Tibial artery (tissue), 4 donors: ENCODE measurements around the gene TRAF3IP3.

Experiments used
- DNase-seq, 2 donors: peaks; one replicate each; pipeline ENCODE4 v3.0.0-alpha.2; 2019
- H3K27ac ChIP-seq, 2 donors: fragments of 200-600 bp; sonication (generic) in 1 of 2; 1 replicate in 1 of 2; 2 replicates in 1 of 2; pipeline ENCODE4 v1.5.1; 2018 to 2019; ENCODE audit warnings: mild to moderate bottlenecking in 1 of 2
- H3K27me3 ChIP-seq, 2 donors: fragments of 200-600 bp; sonication (generic) in 1 of 2; one replicate each; pipeline versions ENCODE4 v1.5.1 to v1.6.0; 2016 to 2019
- H3K36me3 ChIP-seq, 3 donors: fragments of 200-600 bp; sonication (generic) in 2 of 3; one replicate each; pipeline ENCODE4 v1.5.1; 2016 to 2019; ENCODE audit warnings: mild to moderate bottlenecking in 2 of 3
- H3K4me1 ChIP-seq, 4 donors: fragments of 200-600 bp; sonication (generic) in 2 of 4; 1 replicate in 3 of 4; 2 replicates in 1 of 4; pipeline ENCODE4 v1.5.1; 2016 to 2019
- H3K4me3 ChIP-seq, 2 donors: fragments of 200-600 bp; sonication (generic) in 1 of 2; 1 replicate in 1 of 2; 2 replicates in 1 of 2; pipeline ENCODE4 v1.5.1; 2018 to 2019; ENCODE audit warnings: mild to moderate bottlenecking in 2 of 2
- H3K9me3 ChIP-seq, 3 donors: fragments of 200-600 bp; sonication (generic) in 1 of 3; one replicate each; pipeline ENCODE4 v1.5.1; 2016 to 2019
- intact Hi-C: fragments of 100-400 bp; cut with DNase I; formaldehyde crosslinking; loops from one replicate; pipeline ENCODE4 v1.15.0; 2023; ENCODE audit warnings: low total_unique reads
- TF ChIP-seq, protein P1 (sequence below), 2 experiments: fragments of 200-600 bp in 1 of 2; fragments of 450-650 bp in 1 of 2; IDR thresholded peaks; one replicate each; pipeline ENCODE4 v1.5.1; 2017 to 2019; ENCODE audit warnings: antibody characterized with exemption in 2 of 2, mild to moderate bottlenecking in 1 of 2, moderate library complexity in 1 of 2

TRAF3IP3 gene

DNA sequence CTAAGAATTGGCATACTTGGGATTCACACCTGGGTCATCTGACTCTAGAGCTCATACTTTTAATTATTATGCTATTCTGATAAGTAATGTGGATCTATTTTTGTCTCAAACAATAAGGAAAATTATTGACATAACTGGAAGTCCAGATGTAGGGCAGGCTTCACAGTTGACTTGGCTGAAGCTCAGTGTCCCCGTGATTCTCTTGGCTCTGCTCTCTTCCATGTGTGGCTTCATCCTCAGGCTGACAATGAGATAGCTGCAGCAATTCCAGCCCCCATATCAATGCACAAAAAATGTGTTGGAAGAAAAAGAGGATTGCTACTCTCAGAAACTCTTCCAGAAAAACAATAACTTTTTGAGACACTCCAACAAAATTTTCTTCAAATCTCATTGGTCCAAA, 27.4 kb upstream of the TRAF3IP3 start:
- H3K4me1 ChIP-seq: no peaks in the 10 kb centered on the region
- H3K27ac ChIP-seq: no peak overlapping the region
- intact Hi-C loops: no loop called here
- H3K4me3 ChIP-seq: no peak overlapping the region
- H3K9me3 ChIP-seq: no peaks in the 10 kb centered on the region
- DNase-seq: no peak
- TF ChIP-seq, protein P1, sequence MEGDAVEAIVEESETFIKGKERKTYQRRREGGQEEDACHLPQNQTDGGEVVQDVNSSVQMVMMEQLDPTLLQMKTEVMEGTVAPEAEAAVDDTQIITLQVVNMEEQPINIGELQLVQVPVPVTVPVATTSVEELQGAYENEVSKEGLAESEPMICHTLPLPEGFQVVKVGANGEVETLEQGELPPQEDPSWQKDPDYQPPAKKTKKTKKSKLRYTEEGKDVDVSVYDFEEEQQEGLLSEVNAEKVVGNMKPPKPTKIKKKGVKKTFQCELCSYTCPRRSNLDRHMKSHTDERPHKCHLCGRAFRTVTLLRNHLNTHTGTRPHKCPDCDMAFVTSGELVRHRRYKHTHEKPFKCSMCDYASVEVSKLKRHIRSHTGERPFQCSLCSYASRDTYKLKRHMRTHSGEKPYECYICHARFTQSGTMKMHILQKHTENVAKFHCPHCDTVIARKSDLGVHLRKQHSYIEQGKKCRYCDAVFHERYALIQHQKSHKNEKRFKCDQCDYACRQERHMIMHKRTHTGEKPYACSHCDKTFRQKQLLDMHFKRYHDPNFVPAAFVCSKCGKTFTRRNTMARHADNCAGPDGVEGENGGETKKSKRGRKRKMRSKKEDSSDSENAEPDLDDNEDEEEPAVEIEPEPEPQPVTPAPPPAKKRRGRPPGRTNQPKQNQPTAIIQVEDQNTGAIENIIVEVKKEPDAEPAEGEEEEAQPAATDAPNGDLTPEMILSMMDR (IDR thresholded peaks at IDR 0.05): no peak
- no peaks in the 10 kb centered on the region for H3K36me3 ChIP-seq
- no peaks in the 10 kb centered on the region for H3K27me3 ChIP-seq

DNA sequence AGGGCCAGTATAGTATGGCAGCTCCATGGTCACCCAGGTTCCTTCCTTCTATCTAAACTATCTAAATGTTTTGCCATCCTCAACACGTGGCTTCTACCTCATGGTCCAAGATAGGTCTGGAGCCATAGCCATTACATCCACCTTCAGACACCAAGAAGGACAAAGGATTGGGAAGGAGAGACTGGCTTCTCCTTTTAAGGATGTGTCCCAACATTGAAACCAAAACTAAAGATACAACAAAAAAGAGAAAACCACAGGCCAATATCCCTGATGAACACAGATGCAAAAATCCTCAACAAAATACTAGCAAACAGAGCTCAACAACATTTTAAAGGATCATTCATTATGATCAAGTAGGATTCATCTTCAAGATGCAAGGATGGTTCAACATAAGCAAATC, 26.4 kb upstream of the TRAF3IP3 start:
- no peak overlapping the region for H3K27ac ChIP-seq
- no peak for DNase-seq
- TF ChIP-seq, protein P1 (IDR thresholded peaks at IDR 0.05): no peak
- intact Hi-C loops: no loop called here
- H3K4me1 ChIP-seq: no peaks in the 10 kb centered on the region
- H3K9me3 ChIP-seq: no peaks in the 10 kb centered on the region
- H3K36me3 ChIP-seq: no peaks in the 10 kb centered on the region
- no peaks in the 10 kb centered on the region for H3K27me3 ChIP-seq
- no peak overlapping the region for H3K4me3 ChIP-seq

DNA sequence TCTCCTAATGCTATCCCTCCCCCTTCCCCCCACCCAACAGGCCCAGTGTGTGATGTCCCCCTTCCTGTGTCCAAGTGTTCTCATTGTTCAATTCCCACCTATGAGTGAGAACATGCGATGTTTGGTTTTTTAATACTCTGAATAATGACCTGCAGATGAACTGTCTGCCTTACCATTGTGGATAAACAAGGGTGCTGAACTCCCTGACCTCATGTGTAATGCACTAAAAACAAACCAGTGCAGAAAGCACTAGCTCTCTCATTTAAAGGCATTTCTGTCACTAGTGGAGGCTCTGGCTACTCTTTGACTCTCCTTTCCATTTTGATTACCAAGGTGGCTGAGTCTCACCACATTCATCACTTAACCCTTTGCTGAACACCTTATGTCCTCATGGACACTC, 23.1 kb upstream of the TRAF3IP3 start:
- Histone ChIP-seq H3K4me3 (no peak overlapping the region), H3K9me3 (no peaks in the 10 kb centered on the region), H3K27ac (no peak overlapping the region), H3K27me3 (no peaks in the 10 kb centered on the region), H3K4me1 (no peaks in the 10 kb centered on the region), H3K36me3 (no peaks in the 10 kb centered on the region)
- intact Hi-C loops: no loop called here
- DNase-seq: no peak
- TF ChIP-seq, protein P1 (IDR thresholded peaks at IDR 0.05): no peak

DNA sequence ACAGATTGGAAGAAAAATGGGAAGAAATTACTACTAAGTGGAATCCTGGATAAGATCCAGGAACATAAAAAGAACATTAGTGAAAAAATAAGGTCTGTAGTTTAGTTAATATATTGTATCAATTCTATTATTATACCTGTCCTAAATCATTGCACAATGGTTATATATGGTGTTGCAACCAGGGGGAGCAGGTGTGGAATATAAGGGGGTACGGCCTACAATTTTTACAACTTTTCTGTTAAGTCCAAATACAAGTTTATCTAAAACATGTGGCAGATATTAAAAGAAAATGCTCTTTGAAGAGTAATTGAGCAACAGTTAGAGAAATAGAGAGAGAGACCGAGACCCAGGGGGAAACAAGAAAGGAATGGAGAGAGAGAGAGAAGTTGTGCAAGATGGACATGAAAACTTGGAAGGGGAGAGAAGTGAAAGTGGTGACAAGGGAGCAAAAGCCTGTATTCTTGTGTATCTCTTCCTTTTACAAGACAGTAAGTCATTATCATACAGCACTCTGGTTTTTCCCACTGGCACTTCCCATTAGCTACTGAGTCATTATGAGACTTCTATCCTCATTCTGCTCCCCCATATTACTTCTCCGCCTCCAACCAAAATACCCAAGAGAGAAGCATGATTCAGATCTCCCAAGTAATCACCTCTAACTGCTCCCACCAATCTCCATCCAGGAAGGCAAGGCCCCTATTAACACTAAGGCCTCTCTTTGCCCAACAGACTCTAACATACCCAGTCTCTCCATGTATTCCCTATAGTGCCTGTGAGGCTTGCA, 22.3 kb upstream of the TRAF3IP3 start:
- Histone ChIP-seq H3K27ac (no peak overlapping the region), H3K9me3 (no peaks in the 10 kb centered on the region), H3K36me3 (no peaks in the 10 kb centered on the region), H3K4me1 (no peaks in the 10 kb centered on the region), H3K4me3 (no peak overlapping the region), H3K27me3 (no peaks in the 10 kb centered on the region)
- no peak for DNase-seq
- intact Hi-C loops: no loop called here
- TF ChIP-seq, protein P1 (IDR thresholded peaks at IDR 0.05): no peak

DNA sequence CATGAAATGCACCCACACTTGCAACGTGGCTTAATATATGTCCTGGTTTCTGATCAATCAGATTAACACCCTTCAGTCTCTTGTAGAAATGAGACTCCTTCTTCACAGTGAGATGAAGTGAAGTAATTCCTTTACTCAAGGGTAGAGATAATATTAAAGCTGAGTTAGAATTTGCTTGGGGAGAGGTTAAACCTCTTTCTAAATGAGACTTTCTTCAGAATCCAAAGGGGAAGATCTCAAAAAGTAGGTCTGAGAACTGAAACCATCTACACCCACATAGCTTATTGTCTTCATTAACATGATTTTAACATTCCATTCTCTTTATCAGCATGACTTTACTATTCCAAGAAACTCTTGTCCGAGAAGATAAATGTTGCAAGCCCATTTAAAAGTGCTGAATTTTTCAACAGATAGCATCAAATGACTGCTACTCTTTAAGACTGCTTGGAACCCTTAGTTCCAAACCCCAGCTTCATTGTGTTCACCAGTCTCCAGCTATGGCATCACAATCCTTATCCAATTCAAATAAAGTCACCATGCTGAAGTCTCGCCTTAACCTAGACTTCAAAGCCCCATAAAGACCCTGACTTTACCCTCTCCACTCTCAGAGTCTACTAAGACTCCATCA, 19.2 kb upstream of the TRAF3IP3 start:
- H3K4me1 ChIP-seq: no peaks in the 10 kb centered on the region
- no peak overlapping the region for H3K27ac ChIP-seq
- intact Hi-C loops: no loop called here

More for the DNA sequence above, 19.2 kb upstream of the TRAF3IP3 start:
- Histone ChIP-seq H3K9me3 (no peaks in the 10 kb centered on the region), H3K36me3 (no peaks in the 10 kb centered on the region), H3K27me3 (no peaks in the 10 kb centered on the region), H3K4me3 (no peak overlapping the region)
- no peak for DNase-seq
- TF ChIP-seq, protein P1 (IDR thresholded peaks at IDR 0.05): no peak
